Measurements from ENCODE around the gene VPS33B.
"Not testable (repeated sequence)": the region's sequence is repeated elsewhere in the genome, so short reads cannot be mapped to it uniquely, and the experiment has no call there.

Gene VPS33B

GRCh38 chr15:91027677-91028076, 5.3 kb upstream of the VPS33B start:
- no peak for DNase-seq

GRCh38 chr15:91023720-91024119, 1.3 kb upstream of the VPS33B start:
- no peak for DNase-seq

GRCh38 chr15:91022832-91023129, 387 bp upstream of the VPS33B start:
- DNase-seq, result no peak

GRCh38 chr15:91021516-91022074, 799 bp downstream of the VPS33B start:
- DNase-seq, result peak in 1 of 2 donors; percentile 1

- DNase-seq, result no peak
Measured at GRCh38 chr15:91018158-91018557, 4.2 kb downstream of the VPS33B start.

- DNase-seq, result no peak
Measured at GRCh38 chr15:91017716-91018115, 4.7 kb downstream of the VPS33B start.

- DNase-seq, result not testable (repeated sequence)
Measured at GRCh38 chr15:91013701-91014100, 8.7 kb downstream of the VPS33B start.

- DNase-seq, result no peak
Measured at GRCh38 chr15:91007266-91007665, 15.1 kb downstream of the VPS33B start.

GRCh38 chr15:91001209-91001608, 21.2 kb downstream of the VPS33B start:
- DNase-seq, result no peak

GRCh38 chr15:90998737-90999136, 23.7 kb downstream of the VPS33B start:
- DNase-seq, result no peak

GRCh38 chr15:90994417-90995311, 27.7 kb downstream of the VPS33B start, which contains the start of gene PRC1:
Gene PRC1, minus strand, starts transcription at chr15:90994535. Its CDS starts 118 bp downstream, at chr15:90994417.
- peak; percentile 97 for DNase-seq

- DNase-seq, result no peak
Measured at GRCh38 chr15:90994059-90994416, 28.4 kb downstream of the VPS33B start.

- no peak for DNase-seq
Measured at GRCh38 chr15:90991587-90992285, 30.7 kb downstream of the VPS33B start.

GRCh38 chr15:90990446-90990845, 31.9 kb downstream of the VPS33B start:
- DNase-seq, result no peak

GRCh38 chr15:90989040-90989768, 33.2 kb downstream of the VPS33B start:
- DNase-seq, result no peak

- no peak for DNase-seq
Measured at GRCh38 chr15:90988296-90988695, 34.1 kb downstream of the VPS33B start.

- DNase-seq, result no peak
Measured at GRCh38 chr15:90987561-90988141, 34.7 kb downstream of the VPS33B start.

- DNase-seq, result no peak
Measured at GRCh38 chr15:90986790-90987507, 35.4 kb downstream of the VPS33B start.

- no peak for DNase-seq
Measured at GRCh38 chr15:90982135-90982534, 40.3 kb downstream of the VPS33B start.

- no peak for DNase-seq
Measured at GRCh38 chr15:90981681-90982080, 40.7 kb downstream of the VPS33B start.

- DNase-seq, result no peak
Measured at GRCh38 chr15:90979582-90979981, 42.8 kb downstream of the VPS33B start.

- DNase-seq, result no peak
Measured at GRCh38 chr15:90974216-90974615, 48.2 kb downstream of the VPS33B start.
